Activated T-helper 2 cell treated with anti-CD3 and anti-CD28 coated beads, Interferon-gamma antibody, Interleukin-2, Interleukin-4, amounts not matched to agents 10 μg/mL and 5 μg/mL and 100 μg/mL, durations not matched to agents 14 hours and 24 hours and 36 hours (primary cell): ENCODE measurements around the gene PLEKHG3. TPM values are rescaled to one million over a fixed set of nuclear protein-coding genes. Genes with fewer than 3 reads are reported as not detected.

Source experiments
- total RNA-seq: library from RNA; stranded (reverse); gene quantifications from 2 replicates; pipeline ENCODE4 v1.2.3, GENCODE V29; 2022

The PLEKHG3 gene
- total RNA-seq, 1 donor from 2014 or later = 1.9 TPM

Other genes with a start within 250 kb of the PLEKHG3 start
- 2.3 and 2.5 TPM in 2 replicates for gene AKAP5, start 238.9 kb upstream of the PLEKHG3 start, total RNA-seq
- 24.7 and 24.9 TPM in 2 replicates for gene ZBTB25, start 200.6 kb upstream of the PLEKHG3 start, total RNA-seq
- 51.1 and 52.8 TPM in 2 replicates for gene ZBTB1, start 199.7 kb upstream of the PLEKHG3 start, total RNA-seq
- gene HSPA2, start 163.7 kb upstream of the PLEKHG3 start, total RNA-seq = 6.6 and 7.1 TPM in 2 replicates
- gene PPP1R36, start 154.5 kb upstream of the PLEKHG3 start, total RNA-seq = not detected in 2 replicates
- gene SPTB, start 175.5 kb downstream of the PLEKHG3 start, total RNA-seq = 0.02 and 0.05 TPM in 2 replicates
- 44.4 and 55.3 TPM in 2 replicates for gene CHURC1, start 210.0 kb downstream of the PLEKHG3 start, total RNA-seq
- gene GPX2, start 238.3 kb downstream of the PLEKHG3 start, total RNA-seq = not detected in 2 replicates